Measurements from ENCODE around the gene ILF3.

DNA sequence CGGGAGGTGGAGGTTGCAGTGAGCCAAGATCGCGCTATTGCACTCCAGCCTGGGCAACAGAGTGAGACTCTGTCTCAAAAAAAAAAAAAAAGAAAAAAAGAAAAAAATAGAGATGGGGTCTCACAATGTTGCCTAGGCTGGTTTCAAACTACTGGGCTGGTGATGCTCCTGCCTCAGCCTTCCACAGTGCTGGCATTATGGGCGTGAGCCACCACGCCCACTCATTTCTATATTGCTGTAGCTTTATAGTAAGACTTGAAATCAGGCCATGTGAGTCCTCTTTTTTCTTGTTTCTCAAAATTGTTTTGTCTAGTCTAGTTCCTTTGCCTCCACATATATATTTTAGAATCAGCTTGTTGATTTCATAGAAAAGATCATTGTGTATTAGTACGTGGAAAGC lies 82.0 kb downstream of the ILF3 start:
- no peak for TF ChIP-seq ZNF646 (CRISPR knock-in tag; IDR thresholded peaks at IDR 0.05)
- no peak for TF ChIP-seq ZNF776 (CRISPR knock-in tag; IDR thresholded peaks at IDR 0.05)
- TF ChIP-seq POLR2AphosphoS2 (IDR thresholded peaks at IDR 0.05; ENCODE audit: low read depth, low read length): no peak
- no peak for TF ChIP-seq HNF4G (IDR thresholded peaks at IDR 0.05; ENCODE audit: borderline replicate concordance, low read depth, low read length)
- no peak for TF ChIP-seq HNF4G (CRISPR knock-in tag; IDR thresholded peaks at IDR 0.05; ENCODE audit: borderline replicate concordance, low read depth)
- TF ChIP-seq KLF9 (CRISPR knock-in tag; IDR thresholded peaks at IDR 0.05; ENCODE audit: low read depth): no peak
- TF ChIP-seq FOXJ3 (CRISPR knock-in tag; IDR thresholded peaks at IDR 0.05; ENCODE audit: borderline replicate concordance): no peak
- no peak for TF ChIP-seq ARID2 (CRISPR knock-in tag; IDR thresholded peaks at IDR 0.05; ENCODE audit: borderline replicate concordance)
- TF ChIP-seq ZHX1 (CRISPR knock-in tag; IDR thresholded peaks at IDR 0.05; ENCODE audit: low read depth): no peak
- TF ChIP-seq CTCF (CRISPR knock-in tag; IDR thresholded peaks at IDR 0.05): no peak
- no peak for TF ChIP-seq ZNF275 (CRISPR knock-in tag; IDR thresholded peaks at IDR 0.05; ENCODE audit: borderline replicate concordance)

Measured in HepG2 (cell line).